Esophagus squamous epithelium (tissue), 5 donors: ENCODE data around the gene KRT10. TPM values are rescaled to one million over a fixed set of nuclear protein-coding genes. Genes with fewer than 3 reads are reported as not detected.

ENCODE experiments used
- DNase-seq: peaks from one replicate; lab custom pipeline; 2025; lab: John Stamatoyannopoulos, UW
- H3K27ac ChIP-seq, 4 donors: fragments of 200-600 bp; sonication (generic); one replicate each; pipeline ENCODE4 v1.5.1; 2016 to 2019; ENCODE audit warnings: mild to moderate bottlenecking in 1 of 4
- H3K27me3 ChIP-seq, 4 donors: fragments of 200-600 bp; sonication (generic); 1 replicate in 3 of 4; 2 replicates in 1 of 4; pipeline versions ENCODE4 v1.5.1 to v1.6.0; 2017 to 2021; ENCODE audit warnings: antibody characterized with exemption in 1 of 4
- H3K36me3 ChIP-seq, 3 donors: fragments of 200-600 bp; sonication (generic); one replicate each; pipeline ENCODE4 v1.5.1; 2016 to 2019
- H3K4me1 ChIP-seq, 3 donors: fragments of 200-600 bp; sonication (generic); one replicate each; pipeline ENCODE4 v1.5.1; 2017 to 2019
- H3K4me3 ChIP-seq, 4 donors: fragments of 200-600 bp; sonication (generic); 1 replicate in 3 of 4; 2 replicates in 1 of 4; pipeline ENCODE4 v1.5.1; 2016 to 2019; ENCODE audit warnings: mild to moderate bottlenecking in 2 of 4, moderate library complexity in 1 of 4
- H3K9me3 ChIP-seq, 3 donors: fragments of 200-600 bp; sonication (generic); one replicate each; pipeline ENCODE4 v1.5.1; 2016 to 2019
- CTCF ChIP-seq, 6 experiments: fragments of 450-650 bp in 4 of 6; fragments of 200-600 bp in 2 of 6; sonication (generic) in 2 of 6; IDR thresholded peaks; one replicate each; pipeline ENCODE4 v1.5.1; 2016 to 2019; ENCODE audit warnings: antibody characterized with exemption in 6 of 6, mild to moderate bottlenecking in 4 of 6, moderate library complexity in 4 of 6
- POLR2A ChIP-seq, 4 donors: fragments of 450-650 bp; IDR thresholded peaks; one replicate each; pipeline ENCODE4 v1.6.1; 2017; ENCODE audit warnings: antibody characterized with exemption in 4 of 4, mild to moderate bottlenecking in 4 of 4, moderate library complexity in 3 of 4
- WGBS, 2 donors: methylation state at CpG; one replicate each; pipeline ENCODE4 v1.1.5; 2018; 5-methylcytosine and 5-hydroxymethylcytosine counted together
- intact Hi-C: fragments of 100-400 bp; cut with DNase I; formaldehyde crosslinking; loops from one replicate; pipeline ENCODE4 v1.15.0; 2022
- total RNA-seq, 4 donors: library from RNA; depleted of rRNA; stranded (reverse); fragments of >200 nt; gene quantifications; one replicate each; pipeline ENCODE4 v1.1.0, GENCODE V29; 2016
- donor health status: DM: yes; HTN: yes; CAD: no.

KRT10 gene
- total RNA-seq, 4 donors from 2014 or later, result 14.4 to 50.0 (median 33.2) TPM

- no peaks in the 10 kb centered on the region for H3K36me3 ChIP-seq
- WGBS, 2 donors, result 61 to 75% methylated on average over 2 of the region's 2 CpGs
- no peak for TF ChIP-seq POLR2A (IDR thresholded peaks at IDR 0.05)
- no peak for TF ChIP-seq CTCF (IDR thresholded peaks at IDR 0.05)
- no peak overlapping the region for H3K27ac ChIP-seq
- no peak overlapping the region for H3K4me3 ChIP-seq
- peaks cover 0 to 78% (median 0%) of the 10 kb centered on the region in 4 donors for H3K27me3 ChIP-seq
- H3K9me3 ChIP-seq, result no peaks in the 10 kb centered on the region
- H3K4me1 ChIP-seq, result no peaks in the 10 kb centered on the region
- DNase-seq, result no peak
- intact Hi-C loops, result loop anchor here (10.0 kb wide), 1 partner anchor 864 kb away; no protein-coding TSS in a partner anchor
Observed at GRCh38 chr17:40801157-40801556, 21.3 kb downstream of the KRT10 start.

- Histone ChIP-seq H3K9me3 (no peaks in the 10 kb centered on the region), H3K4me1 (no peaks in the 10 kb centered on the region), H3K27me3 (peaks cover 0 to 78% (median 0%) of the 10 kb centered on the region in 4 donors), H3K4me3 (no peak overlapping the region), H3K36me3 (no peaks in the 10 kb centered on the region), H3K27ac (no peak overlapping the region)
- WGBS, 2 donors, result 76 to 86% methylated on average over 1 of the region's 1 CpG
- intact Hi-C loops, result loop anchor here (10.0 kb wide), 1 partner anchor 864 kb away; no protein-coding TSS in a partner anchor
- TF ChIP-seq POLR2A (IDR thresholded peaks at IDR 0.05) (no peak), CTCF (IDR thresholded peaks at IDR 0.05) (no peak)
- no peak for DNase-seq
Observed at GRCh38 chr17:40800381-40800780, 22.0 kb downstream of the KRT10 start.

GRCh38 chr17:40799859-40800258 is 22.6 kb downstream of the KRT10 start, which contains the start of gene KRT28:
Gene KRT28, minus strand, starts transcription at chr17:40799959. Its CDS starts 66 bp downstream, at chr17:40799893.
- intact Hi-C loops, result loop anchor here (10.0 kb wide), 1 partner anchor 865 kb away; no protein-coding TSS in a partner anchor

GRCh38 chr17:40796846-40797245 is 25.6 kb downstream of the KRT10 start:
- Histone ChIP-seq H3K4me3 (no peak overlapping the region), H3K4me1 (peaks cover 0 to 4% (median 0%) of the 10 kb centered on the region in 3 donors), H3K27ac (no peak overlapping the region), H3K36me3 (no peaks in the 10 kb centered on the region), H3K9me3 (no peaks in the 10 kb centered on the region), H3K27me3 (peaks cover 0 to 76% (median 0%) of the 10 kb centered on the region in 4 donors)
- WGBS, 2 donors, result 79 to 81% methylated on average over 9 to 27 of the region's 27 CpGs
- intact Hi-C loops, result no loop called here
- TF ChIP-seq CTCF (IDR thresholded peaks at IDR 0.05) (no peak), POLR2A (IDR thresholded peaks at IDR 0.05) (no peak)
- no peak for DNase-seq

More at GRCh38 chr17:40799859-40800258, 22.6 kb downstream of the KRT10 start, which contains the start of gene KRT28:
- Histone ChIP-seq H3K9me3 (no peaks in the 10 kb centered on the region), H3K4me3 (no peak within 1 kb of the TSS), H3K27ac (no peak within 1 kb of the TSS), H3K36me3 (no peaks in the 10 kb centered on the region), H3K4me1 (no peaks in the 10 kb centered on the region), H3K27me3 (peaks cover 0 to 76% (median 0%) of the 10 kb centered on the region in 4 donors)
- 75 to 82% methylated on average over 3 of the region's 3 CpGs for WGBS, 2 donors
- TF ChIP-seq CTCF (IDR thresholded peaks at IDR 0.05) (no peak), POLR2A (IDR thresholded peaks at IDR 0.05) (no peak)
- no peak for DNase-seq

GRCh38 chr17:40795019-40795667 is 27.3 kb downstream of the KRT10 start:
- TF ChIP-seq POLR2A (IDR thresholded peaks at IDR 0.05) (no peak), CTCF (IDR thresholded peaks at IDR 0.05) (no peak)
- DNase-seq, result no peak
- no peaks in the 10 kb centered on the region for H3K9me3 ChIP-seq
- no peak overlapping the region for H3K27ac ChIP-seq
- 74 to 75% methylated on average over 10 of the region's 10 CpGs for WGBS, 2 donors
- no peaks in the 10 kb centered on the region for H3K36me3 ChIP-seq
- H3K4me1 ChIP-seq, result peaks cover 0 to 10% (median 0%) of the 10 kb centered on the region in 3 donors
- peaks cover 0 to 59% (median 0%) of the 10 kb centered on the region in 4 donors for H3K27me3 ChIP-seq
- no peak overlapping the region for H3K4me3 ChIP-seq
- intact Hi-C loops, result no loop called here
